Glomerular visceral epithelial cell (primary cell): Measurements from ENCODE around the gene TRAK2.
"Not testable (repeated sequence)": the region's sequence is repeated elsewhere in the genome, so short reads cannot be mapped to it uniquely, and the experiment has no call there.

ENCODE experiments used
- DNase-seq: peaks from one replicate; pipeline ENCODE4 v3.0.0-alpha.2; 2016; ENCODE audit errors: extremely low spot score

Gene TRAK2

DNA sequence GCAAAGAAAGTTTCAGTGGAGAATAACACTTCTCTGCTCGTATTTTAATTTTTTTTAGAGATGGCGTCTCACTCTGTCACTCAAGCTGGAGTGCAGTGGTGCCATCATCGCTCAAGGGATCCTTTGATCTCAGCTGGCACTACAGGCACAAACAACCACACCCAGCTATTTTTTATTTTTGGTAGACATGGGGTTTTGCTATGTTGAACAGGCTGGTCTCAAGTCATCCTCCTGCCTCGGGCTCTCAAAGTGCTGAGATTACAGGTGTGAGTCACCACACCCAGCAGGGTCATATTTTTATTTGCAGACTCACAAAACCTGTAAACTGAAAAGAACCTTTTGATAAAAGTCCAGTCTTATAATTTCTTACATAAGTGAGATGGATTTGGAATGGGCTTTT is 2.6 kb downstream of the TRAK2 start:
- DNase-seq: no peak

DNA sequence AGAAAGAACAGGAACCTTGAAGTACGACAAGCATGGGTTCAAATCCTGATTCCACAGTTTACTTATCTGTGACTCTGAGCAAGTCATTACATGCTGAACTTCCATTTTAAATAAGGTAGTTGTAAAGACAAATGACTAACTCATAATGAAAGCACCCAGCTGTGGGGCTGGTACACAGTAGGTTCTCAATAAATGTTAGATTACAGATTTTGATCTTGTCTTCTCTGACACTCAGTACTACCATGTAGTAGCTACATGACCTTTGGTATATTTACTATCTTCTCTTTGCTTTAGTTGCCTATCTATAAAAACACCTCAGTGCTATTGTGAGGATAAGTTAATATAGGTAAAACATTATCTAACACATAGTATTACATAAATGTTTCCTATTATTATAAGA is 3.2 kb downstream of the TRAK2 start:
- no peak for DNase-seq

- no peak for DNase-seq
Measured at GRCh38 chr2:201447086-201447485, 4.2 kb downstream of the TRAK2 start.

GRCh38 chr2:201444746-201445465 is 6.4 kb downstream of the TRAK2 start:
- no peak for DNase-seq

- no peak for DNase-seq
Measured at GRCh38 chr2:201441409-201441808, 9.8 kb downstream of the TRAK2 start.

- no peak for DNase-seq
Measured at GRCh38 chr2:201440182-201440581, 11.1 kb downstream of the TRAK2 start.

DNA sequence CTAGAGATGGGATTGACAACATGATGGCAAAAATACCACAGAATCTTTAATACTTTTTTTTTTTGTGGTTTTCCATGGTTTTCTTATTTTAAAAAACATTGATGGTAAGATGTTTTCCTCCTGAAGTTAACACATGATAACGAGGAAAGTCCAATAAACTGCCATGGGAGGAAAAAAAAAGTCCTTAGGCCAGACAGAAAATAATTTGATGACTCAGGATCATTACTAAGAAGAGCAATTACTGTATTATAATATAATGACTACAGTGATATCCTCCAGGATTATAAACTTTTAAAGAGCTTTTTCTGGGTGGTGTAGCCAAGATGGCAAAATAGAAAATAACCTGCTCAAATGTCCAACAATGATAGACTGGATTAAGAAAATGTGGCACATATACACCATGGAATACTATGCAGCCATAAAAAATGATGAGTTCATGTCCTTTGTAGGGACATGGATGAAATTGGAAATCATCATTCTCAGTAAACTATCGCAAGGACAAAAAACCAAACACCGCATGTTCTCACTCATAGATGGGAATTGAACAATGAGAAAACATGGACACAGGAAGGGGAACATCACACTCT is 11.8 kb downstream of the TRAK2 start:
- DNase-seq: not testable (repeated sequence)

- DNase-seq: no peak
Measured at GRCh38 chr2:201436141-201436540, 15.1 kb downstream of the TRAK2 start.

- DNase-seq: no peak
Measured at GRCh38 chr2:201433394-201433995, 17.8 kb downstream of the TRAK2 start.

- no peak for DNase-seq
Measured at GRCh38 chr2:201432621-201433393, 18.5 kb downstream of the TRAK2 start.

DNA sequence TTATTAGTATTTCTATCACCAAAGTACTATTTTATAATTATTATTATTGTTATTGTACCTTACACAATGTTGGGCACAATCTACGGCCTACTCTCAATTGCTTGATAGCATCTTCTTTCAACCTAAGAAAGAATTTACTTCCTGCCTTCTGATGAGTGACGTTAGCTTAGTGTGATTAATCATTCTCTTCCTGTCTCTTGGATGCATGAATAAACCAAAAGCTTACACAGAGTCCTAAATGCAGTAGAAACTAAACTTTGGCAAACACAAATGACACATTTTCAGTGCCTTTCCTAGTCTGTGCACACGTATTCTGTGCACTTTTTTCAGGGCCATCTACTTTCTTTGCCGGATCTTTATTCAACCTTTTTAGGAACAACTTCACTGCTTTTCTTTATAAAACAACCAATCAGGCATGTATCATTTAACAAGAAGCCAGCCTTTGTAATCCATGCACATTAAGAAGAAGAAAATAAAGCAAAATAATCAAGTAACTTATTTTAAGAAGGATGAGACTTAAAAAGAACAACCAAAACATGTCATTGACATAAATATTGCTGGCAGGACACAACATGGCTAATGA is 19.1 kb downstream of the TRAK2 start:
- peak; percentile 53 for DNase-seq

DNA sequence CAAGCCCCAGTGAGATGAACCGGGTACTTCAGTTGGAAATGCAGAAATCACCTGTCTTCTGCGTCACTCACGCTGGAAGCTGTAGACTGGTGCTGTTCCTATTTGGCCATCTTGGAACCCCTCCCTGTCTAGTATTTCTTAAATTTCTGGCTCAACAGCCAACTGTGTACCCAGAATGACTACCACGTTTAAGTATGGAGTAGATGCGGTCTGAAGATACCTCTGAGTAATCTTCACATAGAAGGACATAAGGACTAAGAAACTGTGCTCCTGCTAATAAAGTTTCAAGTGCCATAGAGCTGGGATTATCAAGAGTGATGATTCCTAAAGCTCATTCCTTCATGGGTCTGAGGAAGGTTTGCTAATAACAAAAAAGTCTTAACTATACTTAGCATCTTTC is 20.4 kb downstream of the TRAK2 start:
- no peak for DNase-seq

- not testable (repeated sequence) for DNase-seq
Measured at GRCh38 chr2:201430322-201430721, 20.9 kb downstream of the TRAK2 start.

DNA sequence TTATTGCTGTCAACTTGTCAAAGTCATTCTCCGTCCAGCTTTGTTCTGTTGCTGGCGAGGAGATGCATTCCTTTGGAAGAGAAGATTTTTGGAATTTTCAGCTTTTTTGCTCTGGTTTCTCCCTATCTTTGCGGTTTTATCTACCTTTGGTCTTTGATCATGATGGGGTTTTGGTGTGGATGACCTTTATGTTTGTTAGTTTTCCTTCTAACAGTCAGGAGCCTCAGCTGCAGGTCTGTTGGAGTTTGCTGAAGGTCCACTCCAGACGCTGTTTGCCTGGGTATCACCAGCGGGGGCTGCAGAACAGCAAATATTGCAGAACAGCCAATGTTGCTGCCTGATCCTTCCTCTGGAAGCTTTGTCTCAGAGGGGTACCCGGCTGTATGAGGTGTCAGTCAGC is 21.4 kb downstream of the TRAK2 start:
- not testable (repeated sequence) for DNase-seq

- DNase-seq: not testable (repeated sequence)
Measured at GRCh38 chr2:201428366-201428765, 22.9 kb downstream of the TRAK2 start.

GRCh38 chr2:201425952-201426351 is 25.3 kb downstream of the TRAK2 start:
- no peak for DNase-seq

DNA sequence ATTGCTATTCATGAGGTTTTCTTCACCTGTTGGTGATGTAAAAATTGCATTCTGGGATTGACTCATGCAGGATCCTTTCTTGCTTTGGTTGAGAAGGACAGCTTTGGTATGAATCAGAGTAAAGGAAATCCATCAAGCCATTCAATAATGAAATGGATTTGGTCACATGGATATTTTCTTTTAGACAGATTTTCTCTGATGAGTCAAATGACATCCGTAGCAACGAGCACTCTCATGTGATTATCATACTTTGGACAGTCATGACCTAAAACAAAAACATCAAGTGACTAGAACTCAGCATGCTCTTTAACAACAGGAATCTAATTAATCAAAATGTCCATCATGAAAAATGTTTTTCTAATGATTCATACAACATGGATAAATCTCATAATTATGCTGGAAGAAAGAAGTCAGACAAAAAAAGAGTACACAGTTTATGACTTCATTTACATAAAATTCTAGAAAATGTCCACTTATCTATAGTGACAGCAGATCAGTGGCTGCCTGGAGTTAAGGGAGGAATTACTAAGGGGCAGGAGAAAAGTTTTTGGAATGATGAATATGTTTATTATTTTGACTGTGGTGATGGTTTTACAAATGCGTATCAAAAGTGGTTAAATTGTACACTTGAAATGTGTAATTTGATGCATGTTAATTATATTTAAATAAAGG is 30.7 kb downstream of the TRAK2 start:
- peak; percentile 10 for DNase-seq

DNA sequence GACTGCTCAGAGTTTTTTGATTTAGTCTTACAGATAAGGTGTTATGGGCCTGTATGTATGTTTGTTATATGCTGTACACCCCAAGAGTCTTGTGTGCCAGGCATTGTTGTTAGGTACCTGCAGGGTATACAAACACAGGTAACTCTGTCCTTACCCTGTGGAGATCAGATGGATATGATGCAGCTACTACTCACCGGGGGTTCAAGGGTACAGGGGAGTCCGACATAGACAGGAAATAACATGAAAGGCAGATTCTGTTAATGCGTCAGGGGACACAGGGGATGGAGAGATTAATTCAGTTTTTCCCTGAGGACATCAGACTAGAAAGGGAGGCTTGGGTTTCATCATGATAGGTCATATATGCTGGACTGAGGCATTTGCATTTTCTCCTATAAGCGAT is 31.3 kb downstream of the TRAK2 start:
- DNase-seq: no peak

- DNase-seq: no peak
Measured at GRCh38 chr2:201419057-201419635, 32.1 kb downstream of the TRAK2 start.

- DNase-seq: no peak
Measured at GRCh38 chr2:201415149-201415548, 36.1 kb downstream of the TRAK2 start.
